GM18868 (cell line): ENCODE measurements around the gene UST.
"Not testable (repeated sequence)": the region's sequence is repeated elsewhere in the genome, so short reads cannot be mapped to it uniquely, and the experiment has no call there.

ENCODE experiments used
- ATAC-seq: cut with Tn5 transposase; IDR thresholded peaks from one replicate; pipeline ENCODE4 v1.9.1; 2021; ENCODE audit warnings: mild to moderate bottlenecking, moderate library complexity; ENCODE audit not compliant: unreplicated experiment

Gene UST

GRCh38 chr6:149027484-149027883, 280.7 kb downstream of the UST start:
- ATAC-seq = no peak

DNA sequence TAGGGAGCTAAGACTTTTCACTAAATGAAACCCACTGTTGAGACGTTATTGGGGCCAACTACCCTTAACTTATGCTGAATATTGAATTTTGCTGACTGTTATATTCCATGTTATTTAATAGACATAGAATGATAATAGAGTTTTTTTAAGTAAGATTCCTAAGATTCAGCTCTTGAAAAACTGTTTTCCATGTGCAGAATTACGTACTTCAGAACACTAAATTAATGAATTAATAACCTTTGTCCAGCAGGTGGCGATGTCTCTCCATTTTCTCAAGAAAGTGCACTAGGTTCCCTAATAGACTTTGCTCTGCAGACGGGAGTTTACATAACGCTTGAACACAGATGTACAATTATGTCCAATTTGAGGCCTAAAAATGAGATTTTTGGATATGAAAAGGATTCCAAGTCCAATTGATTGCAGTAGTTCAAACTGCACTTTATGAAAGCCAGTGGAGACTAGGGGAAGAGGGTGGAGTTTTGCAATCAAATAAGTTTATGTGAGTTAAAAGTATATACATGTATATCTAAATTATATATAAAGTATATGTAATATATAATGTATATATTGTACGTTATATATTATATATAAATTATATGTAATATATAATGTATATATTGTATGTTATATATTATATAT, 282.1 kb downstream of the UST start:
- ATAC-seq = no peak

DNA sequence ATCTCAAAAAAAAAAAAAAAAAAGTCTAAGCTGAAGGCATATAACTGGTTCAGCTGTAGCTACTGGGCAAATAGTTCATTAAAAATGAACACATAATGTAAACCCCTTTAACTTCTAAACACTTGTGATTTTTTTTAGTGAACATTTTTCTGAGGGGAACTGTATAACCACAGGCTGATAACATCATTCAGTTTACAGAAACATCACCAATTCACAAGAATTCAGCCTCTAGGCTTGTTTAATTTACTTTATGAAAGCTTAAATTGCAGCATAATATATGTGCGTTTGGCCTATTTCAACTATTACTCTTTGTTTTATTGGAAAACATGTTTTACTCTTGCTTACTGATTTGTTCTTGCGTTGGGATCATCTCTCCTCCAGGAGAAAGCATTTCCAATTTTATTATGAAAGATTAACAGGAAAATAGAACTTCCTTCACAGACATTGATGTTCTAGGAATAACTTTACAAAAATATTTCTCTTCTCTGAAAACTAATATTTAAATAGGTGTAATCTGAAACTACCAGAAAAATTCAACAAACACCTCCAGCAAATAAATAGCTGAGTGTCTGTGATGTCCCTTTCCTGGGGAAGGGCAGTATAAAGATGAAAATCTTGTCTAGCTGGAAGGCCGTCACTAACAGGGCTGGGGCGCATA, 284.5 kb downstream of the UST start:
- no peak for ATAC-seq

GRCh38 chr6:149031859-149032598, 285.2 kb downstream of the UST start:
- peak; percentile 9 for ATAC-seq

GRCh38 chr6:149032599-149033405, 286.0 kb downstream of the UST start:
- peak; percentile 89 for ATAC-seq

- peak; percentile 39 for ATAC-seq
Observed at GRCh38 chr6:149033454-149033853, 286.6 kb downstream of the UST start.

- no peak for ATAC-seq
Observed at GRCh38 chr6:149035766-149036165, 288.9 kb downstream of the UST start.

- ATAC-seq = no peak
Observed at GRCh38 chr6:149037051-149037671, 290.3 kb downstream of the UST start.

DNA sequence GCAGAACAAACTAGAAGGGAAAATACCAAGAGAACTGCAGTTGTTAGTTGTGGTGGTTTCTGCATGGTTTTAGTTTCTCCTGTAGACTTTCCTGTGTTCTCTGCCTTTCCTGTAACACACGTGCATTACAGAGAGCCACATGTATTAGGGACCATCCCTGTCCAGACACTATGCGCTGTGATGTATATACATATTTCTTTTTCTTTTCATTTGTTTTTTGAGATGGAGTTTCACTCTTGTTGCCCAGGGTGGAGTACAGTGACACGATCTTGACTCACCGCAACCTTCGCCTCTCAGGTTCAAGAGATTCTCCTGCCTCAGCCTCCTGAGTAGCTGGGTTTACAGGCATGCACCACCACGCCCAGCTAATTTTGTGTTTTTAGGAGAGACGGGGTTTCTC, 292.2 kb downstream of the UST start:
- not testable (repeated sequence) for ATAC-seq

DNA sequence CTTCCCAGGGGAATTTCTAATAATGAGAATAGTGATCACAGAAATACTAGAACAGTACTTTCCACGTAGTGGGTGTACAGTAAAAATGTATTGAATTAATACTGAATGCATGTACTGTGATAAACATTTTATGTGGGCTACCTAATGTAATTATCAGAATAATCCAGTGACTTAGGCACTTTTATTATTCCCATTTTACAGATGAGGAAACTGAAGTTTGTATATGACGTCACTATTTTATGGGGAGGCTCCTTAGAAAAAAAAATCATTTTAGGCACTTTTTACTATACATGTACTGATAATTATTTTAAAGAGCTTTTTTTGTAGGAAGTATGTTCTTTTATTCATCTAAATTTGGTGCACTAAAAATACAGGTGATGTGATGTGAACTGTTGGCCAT, 295.1 kb downstream of the UST start:
- ATAC-seq = no peak

DNA sequence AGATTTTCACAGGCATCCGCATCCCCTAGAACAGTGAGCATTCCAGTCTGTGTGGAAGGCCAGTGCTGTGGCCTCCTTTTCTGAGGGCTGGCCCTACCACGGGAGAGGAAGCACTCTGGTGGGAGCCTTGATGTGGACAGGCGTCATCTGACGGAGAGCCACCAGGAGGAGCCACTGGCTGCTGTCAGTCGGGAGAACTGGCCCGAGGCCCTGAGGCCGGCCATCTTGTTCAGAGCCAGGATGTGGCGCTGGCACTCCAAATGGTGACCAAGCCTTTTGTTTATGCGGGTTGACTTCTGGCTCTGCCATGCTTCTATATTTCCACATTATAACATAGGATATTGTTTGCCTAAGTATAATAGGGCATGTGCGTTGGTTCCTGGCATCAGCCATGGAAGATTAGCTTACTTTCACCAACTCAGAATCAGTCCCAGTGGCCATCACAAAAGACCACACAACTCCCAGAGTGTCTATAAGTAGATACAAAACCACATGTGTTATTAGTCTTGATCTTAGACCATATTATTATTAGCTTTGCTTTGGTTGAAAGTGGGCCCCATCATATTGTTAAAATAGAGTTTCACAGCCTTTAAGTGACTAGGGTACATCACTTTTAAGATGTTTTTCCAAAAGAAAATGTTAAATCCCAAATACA, 296.8 kb downstream of the UST start:
- ATAC-seq = no peak

DNA sequence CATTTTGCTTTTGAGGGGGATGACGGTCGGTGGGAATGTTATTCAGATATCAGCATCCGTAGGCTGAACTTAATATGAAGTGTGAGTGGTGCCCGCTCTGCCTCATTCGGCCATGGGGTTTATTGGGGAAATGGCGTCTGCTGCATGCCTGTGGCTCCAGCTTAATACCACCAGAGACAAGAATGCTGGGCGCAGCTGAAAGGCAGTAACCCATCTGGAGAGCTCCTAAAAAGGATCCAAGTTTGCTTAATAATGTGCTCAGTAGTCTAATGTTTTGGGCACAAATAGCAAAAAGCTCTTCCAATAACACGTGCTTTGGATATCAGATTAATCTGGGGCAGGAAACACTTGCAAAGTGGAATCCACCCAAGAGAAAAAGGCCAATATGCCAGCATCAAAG, 297.7 kb downstream of the UST start:
- no peak for ATAC-seq

DNA sequence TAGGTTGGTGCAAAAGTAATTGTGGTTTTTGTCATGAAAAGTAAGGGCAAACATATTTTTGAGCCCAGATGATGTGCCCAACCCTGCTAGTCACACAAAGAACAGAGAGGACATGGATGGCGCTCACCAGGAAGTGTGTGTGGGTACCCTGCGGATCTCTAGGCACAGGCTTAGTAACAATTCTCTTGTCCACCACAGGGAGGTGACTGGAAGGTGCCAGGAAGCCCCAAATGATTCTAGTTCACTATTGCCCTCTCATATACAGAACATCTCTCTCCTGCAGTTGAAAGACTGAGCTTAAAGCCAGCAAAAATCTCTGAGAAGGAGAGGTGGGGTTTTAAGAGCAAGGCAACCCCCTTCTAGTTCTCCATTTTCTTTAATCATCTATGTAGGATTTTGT, 298.6 kb downstream of the UST start:
- peak; percentile 67 for ATAC-seq

DNA sequence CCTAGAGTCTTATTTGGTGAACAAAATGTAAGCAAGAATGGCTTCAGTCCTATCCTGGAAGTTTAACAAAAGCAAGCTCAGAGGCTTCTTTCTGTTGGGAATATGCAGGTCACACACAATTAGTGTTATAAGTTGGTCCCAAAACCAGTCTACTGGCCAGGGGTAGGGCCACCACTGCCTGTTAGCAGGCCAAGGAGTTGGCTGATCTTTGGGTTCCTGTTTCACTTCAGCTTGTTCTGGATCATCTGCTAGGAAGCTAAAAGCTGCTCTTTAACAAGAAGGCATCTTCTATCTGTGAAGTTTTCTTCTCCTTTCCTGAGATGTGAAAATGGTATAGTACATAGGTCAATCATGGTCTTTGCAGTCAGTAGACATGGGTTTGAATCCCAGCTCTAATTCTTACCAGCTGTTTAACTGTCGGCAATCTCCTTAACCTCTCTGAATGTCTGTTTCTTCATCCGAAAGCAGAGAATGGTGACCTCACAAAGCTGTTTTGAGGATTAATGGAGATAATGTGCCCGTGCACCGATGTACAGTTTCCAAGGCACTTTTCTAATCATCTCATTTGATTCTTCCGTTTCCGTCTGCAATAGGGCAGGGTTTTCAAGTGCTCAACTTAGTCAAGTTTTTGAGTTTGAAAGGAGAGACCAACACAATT, 299.5 kb downstream of the UST start:
- ATAC-seq = no peak

DNA sequence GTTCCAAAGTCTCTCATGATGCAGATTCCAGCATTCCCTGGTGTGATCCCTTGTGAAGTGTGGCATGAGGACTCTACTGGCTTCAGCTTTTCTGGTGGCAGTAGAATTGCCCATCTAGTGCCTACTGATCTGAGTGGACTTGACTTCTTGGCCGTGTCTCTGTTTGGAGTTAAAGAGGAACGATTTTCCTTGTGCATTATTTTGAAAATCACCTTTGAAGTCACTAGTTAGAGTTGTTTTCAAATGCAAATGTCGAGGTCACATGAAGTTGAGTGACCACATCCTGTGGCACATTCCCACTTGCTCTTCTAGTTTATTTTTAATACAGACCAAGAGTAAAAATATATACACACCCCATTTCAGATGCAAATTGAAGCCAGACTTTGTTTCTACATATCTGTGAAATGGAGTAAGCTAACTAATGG, 300.0 kb downstream of the UST start:
- peak; percentile 46 for ATAC-seq

GRCh38 chr6:149049230-149049629, 302.4 kb downstream of the UST start:
- ATAC-seq = no peak

- ATAC-seq = no peak
Observed at GRCh38 chr6:149050160-149050559, 303.3 kb downstream of the UST start.

DNA sequence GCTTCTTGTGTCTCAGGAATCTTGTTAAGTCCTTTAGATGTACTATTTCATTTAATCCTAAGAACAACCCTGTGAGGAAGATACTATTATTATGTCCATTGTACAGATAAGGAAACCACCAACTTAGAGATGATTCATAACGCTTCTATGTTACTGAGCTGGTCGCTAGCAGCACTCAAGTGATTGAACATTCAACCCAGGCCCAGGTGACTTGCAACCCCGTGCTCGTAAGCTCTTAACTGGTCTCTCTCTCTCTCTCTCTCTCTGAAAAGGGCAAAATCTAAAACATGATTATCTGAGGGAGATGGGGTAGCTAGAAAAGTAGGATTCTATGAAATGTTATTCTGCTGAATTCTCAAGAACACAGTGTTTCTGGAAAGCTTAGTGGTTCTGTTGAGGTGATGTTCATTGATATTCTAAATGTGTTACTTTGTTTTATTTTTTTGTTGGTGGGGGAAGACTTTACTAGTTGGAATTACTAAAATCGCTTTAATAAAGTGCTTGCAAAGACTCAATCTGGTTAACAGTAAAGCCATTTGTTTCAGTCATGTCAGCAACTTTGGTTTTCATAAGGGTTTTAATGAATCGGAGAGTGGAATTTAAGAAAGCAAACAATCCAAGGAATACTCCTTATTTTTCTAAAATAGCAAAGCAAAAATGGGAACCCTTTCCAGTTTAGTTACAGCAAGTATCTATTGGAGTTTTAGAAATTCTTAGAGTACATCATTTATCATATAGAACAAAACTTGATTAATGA, 305.7 kb downstream of the UST start:
- peak; percentile 71 for ATAC-seq
